DOHH2 (cell line): ENCODE data around the gene STARD3.

Source experiments
- EZH2phosphoT487 ChIP-seq: fragments of 200-600 bp; sonication (generic); IDR thresholded peaks from 2 replicates; pipeline ENCODE4 v1.6.1; 2017; ENCODE audit warnings: borderline replicate concordance, mild to moderate bottlenecking, antibody characterized with exemption, low read length, moderate library complexity, mixed read lengths
- TF ChIP-seq, protein P1 (sequence below): fragments of 200-600 bp; sonication (generic); IDR thresholded peaks from one replicate; pipeline ENCODE4 v1.5.1; 2014; ENCODE audit warnings: antibody characterized with exemption, mild to moderate bottlenecking, low read depth, low read length; ENCODE audit not compliant: poor library complexity, severe bottlenecking

GRCh38 chr17:39687101-39687545, 50.2 kb downstream of the STARD3 start:
- TF ChIP-seq, protein P1, sequence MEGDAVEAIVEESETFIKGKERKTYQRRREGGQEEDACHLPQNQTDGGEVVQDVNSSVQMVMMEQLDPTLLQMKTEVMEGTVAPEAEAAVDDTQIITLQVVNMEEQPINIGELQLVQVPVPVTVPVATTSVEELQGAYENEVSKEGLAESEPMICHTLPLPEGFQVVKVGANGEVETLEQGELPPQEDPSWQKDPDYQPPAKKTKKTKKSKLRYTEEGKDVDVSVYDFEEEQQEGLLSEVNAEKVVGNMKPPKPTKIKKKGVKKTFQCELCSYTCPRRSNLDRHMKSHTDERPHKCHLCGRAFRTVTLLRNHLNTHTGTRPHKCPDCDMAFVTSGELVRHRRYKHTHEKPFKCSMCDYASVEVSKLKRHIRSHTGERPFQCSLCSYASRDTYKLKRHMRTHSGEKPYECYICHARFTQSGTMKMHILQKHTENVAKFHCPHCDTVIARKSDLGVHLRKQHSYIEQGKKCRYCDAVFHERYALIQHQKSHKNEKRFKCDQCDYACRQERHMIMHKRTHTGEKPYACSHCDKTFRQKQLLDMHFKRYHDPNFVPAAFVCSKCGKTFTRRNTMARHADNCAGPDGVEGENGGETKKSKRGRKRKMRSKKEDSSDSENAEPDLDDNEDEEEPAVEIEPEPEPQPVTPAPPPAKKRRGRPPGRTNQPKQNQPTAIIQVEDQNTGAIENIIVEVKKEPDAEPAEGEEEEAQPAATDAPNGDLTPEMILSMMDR: no peak
- no peak for TF ChIP-seq EZH2phosphoT487
